ENCODE results near the gene TAS2R14.

Gene TAS2R14

DNA sequence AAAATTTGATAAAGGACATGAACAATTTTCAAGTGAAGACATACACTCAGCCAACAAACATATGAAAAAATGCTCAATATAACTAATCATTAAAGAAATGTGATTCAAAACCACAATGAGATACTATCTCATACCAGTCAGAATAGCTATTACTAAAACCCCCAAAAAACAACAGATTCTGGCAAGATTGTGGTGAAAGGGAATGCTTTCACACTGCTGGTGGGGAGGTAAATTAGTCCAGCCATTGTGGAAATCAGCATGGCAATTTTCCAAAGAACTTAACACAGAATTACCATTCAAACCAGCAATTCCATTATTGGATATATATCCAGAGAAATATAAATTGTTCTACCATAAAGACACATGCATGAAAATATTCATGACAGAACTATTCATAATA lies 18.7 kb upstream of the TAS2R14 start:
- H3K27me3 ChIP-seq (ENCODE audit: control insufficient read depth in 2 of 2, insufficient read depth in 2 of 2, low read length in 2 of 2): no peaks in the 10 kb centered on the region
- no peak overlapping the region for H3K9ac ChIP-seq (ENCODE audit: low read depth in 1 of 2, low read length in 2 of 2)
- H3K9me3 ChIP-seq (ENCODE audit: control insufficient read depth in 2 of 2, low read length in 2 of 2): no peaks in the 10 kb centered on the region
- H3K4me1 ChIP-seq (ENCODE audit: control insufficient read depth in 2 of 2, insufficient read depth in 2 of 2, low read length in 2 of 2): no peaks in the 10 kb centered on the region
- H3K27ac ChIP-seq (ENCODE audit: low read depth in 2 of 2, low read length in 2 of 2): no peak overlapping the region
- no peak overlapping the region for H3K4me3 ChIP-seq (ENCODE audit: low read length in 2 of 2)
- no peaks in the 10 kb centered on the region for H3K36me3 ChIP-seq (ENCODE audit: control insufficient read depth in 2 of 2, insufficient read depth in 2 of 2, low read length in 2 of 2)

- Histone ChIP-seq H3K36me3 (ENCODE audit: control insufficient read depth in 2 of 2, insufficient read depth in 2 of 2, low read length in 2 of 2) (no peaks in the 10 kb centered on the region), H3K27ac (ENCODE audit: low read depth in 2 of 2, low read length in 2 of 2) (no peak overlapping the region), H3K9ac (ENCODE audit: low read depth in 1 of 2, low read length in 2 of 2) (no peak overlapping the region), H3K9me3 (ENCODE audit: control insufficient read depth in 2 of 2, low read length in 2 of 2) (no peaks in the 10 kb centered on the region), H3K4me1 (ENCODE audit: control insufficient read depth in 2 of 2, insufficient read depth in 2 of 2, low read length in 2 of 2) (no peaks in the 10 kb centered on the region), H3K27me3 (ENCODE audit: control insufficient read depth in 2 of 2, insufficient read depth in 2 of 2, low read length in 2 of 2) (no peaks in the 10 kb centered on the region), H3K4me3 (ENCODE audit: low read length in 2 of 2) (no peak overlapping the region)
Observed at GRCh38 chr12:10956085-10956484, 17.0 kb upstream of the TAS2R14 start.

- no peak overlapping the region for H3K27ac ChIP-seq (ENCODE audit: low read depth in 2 of 2, low read length in 2 of 2)
- H3K27me3 ChIP-seq (ENCODE audit: control insufficient read depth in 2 of 2, insufficient read depth in 2 of 2, low read length in 2 of 2): no peaks in the 10 kb centered on the region
- peaks cover 0 to 3% of the 10 kb centered on the region in 2 donors for H3K36me3 ChIP-seq (ENCODE audit: control insufficient read depth in 2 of 2, insufficient read depth in 2 of 2, low read length in 2 of 2)
- H3K9me3 ChIP-seq (ENCODE audit: control insufficient read depth in 2 of 2, low read length in 2 of 2): no peaks in the 10 kb centered on the region
- no peaks in the 10 kb centered on the region for H3K4me1 ChIP-seq (ENCODE audit: control insufficient read depth in 2 of 2, insufficient read depth in 2 of 2, low read length in 2 of 2)
- H3K9ac ChIP-seq (ENCODE audit: low read depth in 1 of 2, low read length in 2 of 2): no peak overlapping the region
- H3K4me3 ChIP-seq (ENCODE audit: low read length in 2 of 2): no peak overlapping the region
Observed at GRCh38 chr12:10952645-10953044, 13.6 kb upstream of the TAS2R14 start.

DNA sequence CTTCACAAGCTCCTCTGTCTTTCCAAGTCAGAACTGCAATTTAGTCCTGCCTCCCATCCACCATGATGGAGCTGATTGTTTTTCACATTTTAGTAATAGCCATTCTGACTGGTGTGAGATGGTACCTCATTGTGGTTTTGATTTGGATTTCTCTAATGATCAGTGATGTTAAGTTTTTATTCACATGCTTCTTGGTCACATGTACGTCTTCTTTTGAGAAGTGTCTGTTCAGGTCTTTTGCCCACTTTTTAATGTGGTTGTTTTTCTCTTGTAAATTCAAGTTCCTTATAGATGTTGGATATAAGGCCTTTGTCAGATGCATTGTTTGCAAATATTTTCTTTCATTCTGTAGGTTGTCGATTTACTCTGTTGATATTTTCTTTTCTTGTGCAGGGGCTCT lies 4.1 kb upstream of the TAS2R14 start:
- H3K36me3 ChIP-seq (ENCODE audit: control insufficient read depth in 2 of 2, insufficient read depth in 2 of 2, low read length in 2 of 2): no peaks in the 10 kb centered on the region

DNA sequence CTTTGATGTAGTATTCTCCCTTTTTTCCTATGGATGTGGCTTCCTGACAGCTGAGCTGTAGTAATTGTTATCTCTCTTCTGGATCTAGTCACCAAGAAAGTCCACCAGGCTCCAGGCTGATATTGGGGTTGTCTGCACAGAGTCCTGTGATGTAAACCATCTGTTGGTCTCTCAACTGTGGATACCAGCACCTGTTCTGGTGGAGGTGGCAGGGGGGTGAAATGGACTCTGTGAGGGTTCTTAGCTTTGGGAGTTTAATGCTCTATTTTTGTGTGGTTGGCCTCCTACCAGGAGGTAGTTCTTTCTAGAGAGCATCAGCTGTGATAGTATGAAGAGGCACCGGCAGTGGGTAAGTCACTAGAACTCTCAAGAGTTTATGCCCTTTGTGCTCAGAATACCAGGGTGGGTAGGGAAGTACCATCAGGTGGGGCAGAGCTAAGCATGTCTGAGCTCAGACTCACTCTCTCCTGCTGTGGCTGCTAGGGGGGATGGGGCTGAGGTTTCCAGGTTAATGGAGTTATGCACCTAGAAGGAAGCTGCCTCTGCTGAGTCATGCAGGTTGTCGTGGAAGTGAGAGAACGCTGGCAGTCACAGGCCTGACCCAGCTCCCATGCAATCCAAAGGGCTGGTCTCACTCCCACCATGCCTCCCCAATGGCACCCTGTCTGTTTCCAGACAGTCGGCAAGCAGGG lies 3.0 kb upstream of the TAS2R14 start:
- no peak overlapping the region for H3K27ac ChIP-seq (ENCODE audit: low read depth in 2 of 2, low read length in 2 of 2)
- no peaks in the 10 kb centered on the region for H3K9me3 ChIP-seq (ENCODE audit: control insufficient read depth in 2 of 2, low read length in 2 of 2)
- no peak overlapping the region for H3K4me3 ChIP-seq (ENCODE audit: low read length in 2 of 2)
- no peaks in the 10 kb centered on the region for H3K4me1 ChIP-seq (ENCODE audit: control insufficient read depth in 2 of 2, insufficient read depth in 2 of 2, low read length in 2 of 2)
- no peak overlapping the region for H3K9ac ChIP-seq (ENCODE audit: low read depth in 1 of 2, low read length in 2 of 2)
- H3K27me3 ChIP-seq (ENCODE audit: control insufficient read depth in 2 of 2, insufficient read depth in 2 of 2, low read length in 2 of 2): no peaks in the 10 kb centered on the region
- H3K36me3 ChIP-seq (ENCODE audit: control insufficient read depth in 2 of 2, insufficient read depth in 2 of 2, low read length in 2 of 2): no peaks in the 10 kb centered on the region

More for the DNA sequence above, 4.1 kb upstream of the TAS2R14 start:
- Histone ChIP-seq H3K27ac (ENCODE audit: low read depth in 2 of 2, low read length in 2 of 2) (no peak overlapping the region), H3K27me3 (ENCODE audit: control insufficient read depth in 2 of 2, insufficient read depth in 2 of 2, low read length in 2 of 2) (no peaks in the 10 kb centered on the region), H3K9ac (ENCODE audit: low read depth in 1 of 2, low read length in 2 of 2) (no peak overlapping the region), H3K4me3 (ENCODE audit: low read length in 2 of 2) (no peak overlapping the region), H3K4me1 (ENCODE audit: control insufficient read depth in 2 of 2, insufficient read depth in 2 of 2, low read length in 2 of 2) (no peaks in the 10 kb centered on the region), H3K9me3 (ENCODE audit: control insufficient read depth in 2 of 2, low read length in 2 of 2) (no peaks in the 10 kb centered on the region)

DNA sequence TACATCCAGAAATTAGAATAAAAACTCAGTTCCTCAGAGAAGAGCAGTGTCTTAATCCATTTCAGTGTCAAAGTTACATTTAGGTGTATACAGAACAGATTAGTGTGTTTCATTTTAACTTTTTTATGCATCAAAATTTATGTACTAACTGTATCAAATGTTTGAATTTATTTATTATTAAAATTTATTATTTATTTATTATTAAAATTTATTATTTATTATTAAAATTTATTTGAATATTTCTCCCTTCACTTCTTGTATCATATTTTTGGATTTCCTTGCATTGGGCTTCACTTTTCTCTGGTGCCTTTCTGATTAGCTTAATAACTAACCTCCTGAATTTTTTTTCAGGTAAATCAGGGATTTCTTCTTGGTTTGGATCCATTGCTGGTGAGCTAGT lies 2.3 kb upstream of the TAS2R14 start:
- Histone ChIP-seq H3K4me3 (ENCODE audit: low read length in 2 of 2) (no peak overlapping the region), H3K9me3 (ENCODE audit: control insufficient read depth in 2 of 2, low read length in 2 of 2) (no peaks in the 10 kb centered on the region), H3K9ac (ENCODE audit: low read depth in 1 of 2, low read length in 2 of 2) (no peak overlapping the region), H3K36me3 (ENCODE audit: control insufficient read depth in 2 of 2, insufficient read depth in 2 of 2, low read length in 2 of 2) (no peaks in the 10 kb centered on the region), H3K4me1 (ENCODE audit: control insufficient read depth in 2 of 2, insufficient read depth in 2 of 2, low read length in 2 of 2) (no peaks in the 10 kb centered on the region), H3K27me3 (ENCODE audit: control insufficient read depth in 2 of 2, insufficient read depth in 2 of 2, low read length in 2 of 2) (no peaks in the 10 kb centered on the region), H3K27ac (ENCODE audit: low read depth in 2 of 2, low read length in 2 of 2) (no peak overlapping the region)

- Histone ChIP-seq H3K9me3 (ENCODE audit: control insufficient read depth in 2 of 2, low read length in 2 of 2) (no peaks in the 10 kb centered on the region), H3K27ac (ENCODE audit: low read depth in 2 of 2, low read length in 2 of 2) (no peak overlapping the region), H3K36me3 (ENCODE audit: control insufficient read depth in 2 of 2, insufficient read depth in 2 of 2, low read length in 2 of 2) (no peaks in the 10 kb centered on the region), H3K9ac (ENCODE audit: low read depth in 1 of 2, low read length in 2 of 2) (no peak overlapping the region), H3K27me3 (ENCODE audit: control insufficient read depth in 2 of 2, insufficient read depth in 2 of 2, low read length in 2 of 2) (no peaks in the 10 kb centered on the region), H3K4me1 (ENCODE audit: control insufficient read depth in 2 of 2, insufficient read depth in 2 of 2, low read length in 2 of 2) (no peaks in the 10 kb centered on the region), H3K4me3 (ENCODE audit: low read length in 2 of 2) (no peak overlapping the region)
Observed at GRCh38 chr12:10940389-10940788, 1.3 kb upstream of the TAS2R14 start.

- no peaks in the 10 kb centered on the region for H3K4me1 ChIP-seq (ENCODE audit: control insufficient read depth in 2 of 2, insufficient read depth in 2 of 2, low read length in 2 of 2)
- H3K36me3 ChIP-seq (ENCODE audit: control insufficient read depth in 2 of 2, insufficient read depth in 2 of 2, low read length in 2 of 2): no peaks in the 10 kb centered on the region
- H3K27ac ChIP-seq (ENCODE audit: low read depth in 2 of 2, low read length in 2 of 2): no peak overlapping the region
- H3K4me3 ChIP-seq (ENCODE audit: low read length in 2 of 2): no peak overlapping the region
- no peak overlapping the region for H3K9ac ChIP-seq (ENCODE audit: low read depth in 1 of 2, low read length in 2 of 2)
- H3K27me3 ChIP-seq (ENCODE audit: control insufficient read depth in 2 of 2, insufficient read depth in 2 of 2, low read length in 2 of 2): no peaks in the 10 kb centered on the region
- no peaks in the 10 kb centered on the region for H3K9me3 ChIP-seq (ENCODE audit: control insufficient read depth in 2 of 2, low read length in 2 of 2)
Observed at GRCh38 chr12:10936506-10936905, 2.6 kb downstream of the TAS2R14 start.

- Histone ChIP-seq H3K9ac (ENCODE audit: low read depth in 1 of 2, low read length in 2 of 2) (no peak within 1 kb of the TSS), H3K4me3 (ENCODE audit: low read length in 2 of 2) (no peak within 1 kb of the TSS), H3K4me1 (ENCODE audit: control insufficient read depth in 2 of 2, insufficient read depth in 2 of 2, low read length in 2 of 2) (no peaks in the 10 kb centered on the region), H3K9me3 (ENCODE audit: control insufficient read depth in 2 of 2, low read length in 2 of 2) (no peaks in the 10 kb centered on the region), H3K27me3 (ENCODE audit: control insufficient read depth in 2 of 2, insufficient read depth in 2 of 2, low read length in 2 of 2) (no peaks in the 10 kb centered on the region), H3K27ac (ENCODE audit: low read depth in 2 of 2, low read length in 2 of 2) (no peak within 1 kb of the TSS), H3K36me3 (ENCODE audit: control insufficient read depth in 2 of 2, insufficient read depth in 2 of 2, low read length in 2 of 2) (no peaks in the 10 kb centered on the region)
Observed at GRCh38 chr12:10928746-10929286, 10.2 kb downstream of the TAS2R14 start, which contains the start of gene PRH2. TSS of gene PRH2 (plus strand) at chr12:10929236. CDS start at chr12:10929274, 38 bp downstream.

- H3K4me3 ChIP-seq (ENCODE audit: low read length in 2 of 2): no peak overlapping the region
- H3K36me3 ChIP-seq (ENCODE audit: control insufficient read depth in 2 of 2, insufficient read depth in 2 of 2, low read length in 2 of 2): no peaks in the 10 kb centered on the region
- H3K27me3 ChIP-seq (ENCODE audit: control insufficient read depth in 2 of 2, insufficient read depth in 2 of 2, low read length in 2 of 2): no peaks in the 10 kb centered on the region
- no peak overlapping the region for H3K27ac ChIP-seq (ENCODE audit: low read depth in 2 of 2, low read length in 2 of 2)
- H3K4me1 ChIP-seq (ENCODE audit: control insufficient read depth in 2 of 2, insufficient read depth in 2 of 2, low read length in 2 of 2): no peaks in the 10 kb centered on the region
- H3K9me3 ChIP-seq (ENCODE audit: control insufficient read depth in 2 of 2, low read length in 2 of 2): no peaks in the 10 kb centered on the region
- no peak overlapping the region for H3K9ac ChIP-seq (ENCODE audit: low read depth in 1 of 2, low read length in 2 of 2)
Observed at GRCh38 chr12:10926269-10926668, 12.8 kb downstream of the TAS2R14 start.
